Measurements from ENCODE around the gene ULK3. TPM values are rescaled to one million over a fixed set of nuclear protein-coding genes. Genes with fewer than 3 reads are reported as not detected.

The ULK3 gene
- total RNA-seq, 4 donors from 2014 or later = 105 to 330 (median 129) TPM

DNA sequence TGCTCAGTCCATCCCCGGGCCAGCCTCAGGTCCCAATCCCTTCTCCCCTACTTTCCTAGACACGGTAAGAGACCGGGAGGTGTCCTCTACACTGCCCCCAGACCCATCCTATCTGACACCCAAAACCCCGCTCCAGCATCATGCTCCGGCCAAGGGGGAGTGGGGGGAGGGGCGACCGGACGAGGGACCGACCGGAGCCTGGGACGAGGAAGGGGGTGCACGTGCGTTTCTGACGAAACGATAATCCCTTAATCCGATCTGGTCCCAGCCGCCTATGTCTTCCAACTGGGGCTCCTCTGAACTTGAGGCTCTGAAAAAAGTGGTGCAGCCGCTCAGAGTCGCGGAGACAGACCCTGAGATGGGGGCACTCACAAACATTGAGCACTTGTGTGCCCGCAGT, 16.0 kb downstream of the ULK3 start:
- no peak for DNase-seq (ENCODE audit: low spot score in 2 of 2)

DNA sequence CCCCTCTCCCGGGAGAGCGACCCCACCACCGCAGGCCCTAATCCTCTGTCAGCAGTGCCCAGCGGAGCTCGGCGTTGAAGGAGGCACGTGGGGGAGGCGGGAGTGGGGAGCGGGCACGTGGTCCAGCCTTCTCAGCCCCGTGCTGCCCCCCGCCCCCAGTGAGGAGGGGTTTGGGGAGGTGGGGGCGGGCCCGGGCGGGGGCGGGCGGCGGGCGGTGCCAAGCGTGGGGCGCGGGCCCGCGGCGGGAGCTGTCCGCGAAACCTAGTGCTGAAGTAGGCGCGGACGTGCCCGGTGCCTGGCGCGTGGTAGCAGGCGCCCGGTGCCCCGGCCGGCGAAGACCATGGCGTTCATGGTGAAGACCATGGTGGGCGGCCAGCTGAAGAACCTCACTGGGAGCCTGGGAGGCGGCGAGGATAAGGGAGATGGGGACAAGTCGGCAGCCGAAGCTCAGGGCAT, 16.6 kb downstream of the ULK3 start, which contains the start of gene CPLX3:
CPLX3 (plus strand) TSS at position 264 of the 456 bp plus-strand sequence; CDS start at position 341, 77 bp downstream.
- DNase-seq (ENCODE audit: low spot score in 2 of 2) = no peak
- peaks cover 9% of the 10 kb centered on the region for H3K4me1 ChIP-seq
- H3K9me3 ChIP-seq = no peaks in the 10 kb centered on the region
- WGBS = 16% methylated on average over 15 of the region's 44 CpGs
- peaks cover 29% of the 10 kb centered on the region for H3K27me3 ChIP-seq
- no peak within 1 kb of the TSS for H3K4me3 ChIP-seq
- no peaks in the 10 kb centered on the region for H3K36me3 ChIP-seq
- TF ChIP-seq POLR2A (IDR thresholded peaks at IDR 0.05) = no peak
- TF ChIP-seq, protein P1, sequence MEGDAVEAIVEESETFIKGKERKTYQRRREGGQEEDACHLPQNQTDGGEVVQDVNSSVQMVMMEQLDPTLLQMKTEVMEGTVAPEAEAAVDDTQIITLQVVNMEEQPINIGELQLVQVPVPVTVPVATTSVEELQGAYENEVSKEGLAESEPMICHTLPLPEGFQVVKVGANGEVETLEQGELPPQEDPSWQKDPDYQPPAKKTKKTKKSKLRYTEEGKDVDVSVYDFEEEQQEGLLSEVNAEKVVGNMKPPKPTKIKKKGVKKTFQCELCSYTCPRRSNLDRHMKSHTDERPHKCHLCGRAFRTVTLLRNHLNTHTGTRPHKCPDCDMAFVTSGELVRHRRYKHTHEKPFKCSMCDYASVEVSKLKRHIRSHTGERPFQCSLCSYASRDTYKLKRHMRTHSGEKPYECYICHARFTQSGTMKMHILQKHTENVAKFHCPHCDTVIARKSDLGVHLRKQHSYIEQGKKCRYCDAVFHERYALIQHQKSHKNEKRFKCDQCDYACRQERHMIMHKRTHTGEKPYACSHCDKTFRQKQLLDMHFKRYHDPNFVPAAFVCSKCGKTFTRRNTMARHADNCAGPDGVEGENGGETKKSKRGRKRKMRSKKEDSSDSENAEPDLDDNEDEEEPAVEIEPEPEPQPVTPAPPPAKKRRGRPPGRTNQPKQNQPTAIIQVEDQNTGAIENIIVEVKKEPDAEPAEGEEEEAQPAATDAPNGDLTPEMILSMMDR (IDR thresholded peaks at IDR 0.05) = no peak
- TF ChIP-seq POLR2AphosphoS5 (IDR thresholded peaks at IDR 0.05) = no peak
- TF ChIP-seq EP300 (IDR thresholded peaks at IDR 0.05) = no peak
- no peak within 1 kb of the TSS for H3K27ac ChIP-seq

More for the DNA sequence above, 16.0 kb downstream of the ULK3 start:
- no peaks in the 10 kb centered on the region for H3K36me3 ChIP-seq
- H3K27ac ChIP-seq = no peak overlapping the region
- H3K27me3 ChIP-seq = peaks cover 29% of the 10 kb centered on the region
- TF ChIP-seq POLR2A (IDR thresholded peaks at IDR 0.05) = no peak
- TF ChIP-seq POLR2AphosphoS5 (IDR thresholded peaks at IDR 0.05) = no peak
- TF ChIP-seq, protein P1 (IDR thresholded peaks at IDR 0.05) = no peak
- TF ChIP-seq EP300 (IDR thresholded peaks at IDR 0.05) = no peak
- peaks cover 9% of the 10 kb centered on the region for H3K4me1 ChIP-seq
- 29% methylated on average over 21 of the region's 21 CpGs for WGBS
- no peak overlapping the region for H3K4me3 ChIP-seq
- no peaks in the 10 kb centered on the region for H3K9me3 ChIP-seq

DNA sequence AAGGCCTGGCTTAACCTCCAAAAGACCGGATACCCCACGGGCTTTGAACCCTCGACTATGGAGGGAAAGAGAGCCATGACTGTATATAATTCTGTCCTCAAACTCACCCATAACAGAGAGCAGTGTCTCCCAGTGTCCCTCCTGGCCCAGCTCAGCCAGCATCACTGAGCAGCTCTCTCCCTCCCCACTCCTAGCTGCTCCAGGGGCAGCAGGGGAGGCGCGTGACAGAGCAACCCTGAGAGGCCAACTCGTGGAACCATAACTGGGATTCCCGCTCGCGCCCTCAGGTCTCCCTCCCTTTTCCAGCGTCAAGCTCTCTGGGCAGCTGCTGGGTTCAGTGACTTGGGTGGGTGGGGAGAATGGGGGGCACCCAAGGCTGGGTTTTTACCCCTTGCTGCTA, 17.1 kb downstream of the ULK3 start:
- no peaks in the 10 kb centered on the region for H3K9me3 ChIP-seq

DNA sequence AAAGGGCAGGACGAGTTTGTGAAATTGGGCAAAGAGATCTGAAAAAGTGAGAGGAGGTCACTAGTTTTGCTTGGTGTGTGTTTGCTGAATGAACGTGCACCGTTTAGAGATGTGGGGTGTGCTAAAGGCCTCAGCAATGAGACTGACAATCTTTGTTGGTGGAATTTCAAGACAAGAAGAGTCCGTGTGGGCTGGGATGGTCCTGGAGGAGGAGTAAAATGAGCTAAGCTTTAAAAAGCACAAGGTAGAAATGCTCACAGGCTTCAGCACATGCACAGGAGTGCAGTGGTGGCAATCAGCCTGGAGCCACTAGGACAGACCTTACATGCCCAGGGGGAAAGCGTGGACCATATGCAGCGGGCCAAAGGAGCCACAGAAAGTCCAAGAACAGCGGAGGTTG, 18.0 kb downstream of the ULK3 start:
- Histone ChIP-seq H3K36me3 (no peaks in the 10 kb centered on the region), H3K27ac (no peak overlapping the region), H3K4me1 (peaks cover 9% of the 10 kb centered on the region), H3K9me3 (no peaks in the 10 kb centered on the region), H3K27me3 (peaks cover 29% of the 10 kb centered on the region), H3K4me3 (no peak overlapping the region)
- TF ChIP-seq POLR2AphosphoS5 (IDR thresholded peaks at IDR 0.05) (no peak), POLR2A (IDR thresholded peaks at IDR 0.05) (no peak), EP300 (IDR thresholded peaks at IDR 0.05) (no peak)
- TF ChIP-seq, protein P1 (IDR thresholded peaks at IDR 0.05) = no peak
- DNase-seq (ENCODE audit: low spot score in 2 of 2) = no peak
- 65% methylated on average over 7 of the region's 7 CpGs for WGBS

More for the DNA sequence above, 17.1 kb downstream of the ULK3 start:
- no peak overlapping the region for H3K27ac ChIP-seq
- H3K27me3 ChIP-seq = peaks cover 29% of the 10 kb centered on the region
- no peak for TF ChIP-seq EP300 (IDR thresholded peaks at IDR 0.05)
- TF ChIP-seq, protein P1 (IDR thresholded peaks at IDR 0.05) = no peak
- TF ChIP-seq POLR2AphosphoS5 (IDR thresholded peaks at IDR 0.05) = no peak
- no peak for TF ChIP-seq POLR2A (IDR thresholded peaks at IDR 0.05)
- H3K4me3 ChIP-seq = no peak overlapping the region
- H3K4me1 ChIP-seq = peaks cover 9% of the 10 kb centered on the region
- DNase-seq (ENCODE audit: low spot score in 2 of 2) = no peak
- 20% methylated on average over 6 of the region's 10 CpGs for WGBS
- H3K36me3 ChIP-seq = no peaks in the 10 kb centered on the region

DNA sequence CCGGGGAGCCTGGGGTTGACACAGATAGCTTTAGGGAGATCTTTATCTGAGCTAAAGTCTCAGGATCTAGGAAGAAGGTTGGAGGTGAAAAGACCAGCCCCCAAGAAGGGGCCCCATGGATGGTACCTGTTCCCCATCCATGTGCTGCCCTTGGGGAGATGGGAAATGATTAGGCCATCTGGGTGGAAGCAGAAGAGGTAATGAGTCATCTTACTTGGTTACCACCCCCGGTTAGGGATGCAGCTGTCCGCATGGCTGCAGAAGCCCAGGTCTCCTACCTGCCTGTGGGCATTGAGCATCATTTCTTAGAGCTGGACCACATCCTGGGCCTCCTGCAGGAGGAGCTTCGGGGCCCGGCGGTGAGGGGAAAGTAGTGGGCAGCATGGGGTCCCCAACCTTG, 19.6 kb downstream of the ULK3 start:
- Histone ChIP-seq H3K27me3 (peaks cover 22% of the 10 kb centered on the region), H3K36me3 (no peaks in the 10 kb centered on the region), H3K4me1 (peaks cover 9% of the 10 kb centered on the region), H3K4me3 (no peak overlapping the region), H3K27ac (no peak overlapping the region), H3K9me3 (no peaks in the 10 kb centered on the region)
- no peak for DNase-seq (ENCODE audit: low spot score in 2 of 2)
- 69% methylated on average over 6 of the region's 6 CpGs for WGBS
- TF ChIP-seq, protein P1 (IDR thresholded peaks at IDR 0.05) = no peak
- no peak for TF ChIP-seq EP300 (IDR thresholded peaks at IDR 0.05)
- TF ChIP-seq POLR2A (IDR thresholded peaks at IDR 0.05) = no peak
- no peak for TF ChIP-seq POLR2AphosphoS5 (IDR thresholded peaks at IDR 0.05)
